Measurements from ENCODE around the gene C4A. TPM values are rescaled to one million over a fixed set of nuclear protein-coding genes. Genes with fewer than 3 reads are reported as not detected.

The C4A gene
- total RNA-seq, 1 experiment from 2014 or later: 1.5 TPM

DNA sequence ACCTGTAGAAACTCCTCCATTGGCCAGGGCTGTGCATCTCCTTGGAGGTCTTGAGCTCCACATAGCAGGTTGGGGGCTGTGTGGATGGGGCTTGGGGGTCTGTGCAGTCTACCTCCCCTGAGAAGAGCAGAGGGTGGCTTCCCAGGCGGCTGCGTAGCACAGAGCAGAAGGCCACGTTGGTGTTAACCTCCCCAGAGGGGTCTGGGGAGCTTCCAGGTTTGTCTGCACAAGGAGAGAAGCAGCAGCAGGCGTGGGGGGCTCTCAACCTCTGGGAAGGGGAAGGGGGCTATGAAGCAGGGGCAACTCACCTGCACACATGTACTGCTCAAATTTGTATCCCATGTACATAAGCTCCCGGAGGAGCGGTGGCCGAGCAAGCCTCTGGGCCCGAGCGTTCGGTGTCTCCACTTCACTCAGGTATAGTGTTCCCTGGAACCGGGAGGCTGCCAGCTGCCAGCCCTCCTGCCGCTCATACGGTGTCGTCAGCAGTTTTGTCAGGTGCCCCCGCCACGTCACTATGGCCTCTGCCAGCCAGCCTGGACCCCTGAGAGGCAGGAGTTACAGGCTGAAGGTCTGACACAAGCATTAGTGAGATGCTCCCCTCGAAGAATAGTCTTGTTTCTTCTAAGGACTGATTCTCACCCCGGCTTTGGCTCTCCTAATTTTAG, 11.1 kb upstream of the C4A start:
- Histone ChIP-seq H3K4me1 (peaks cover 5% of the 10 kb centered on the region; the same call in 1 of the 2 replicates), H3K27me3 (replicated peaks; ENCODE audit: control insufficient read depth, insufficient read depth, low read length) (no peaks in the 10 kb centered on the region), H3K9me3 (no peaks in the 10 kb centered on the region), H3K4me3 (ENCODE audit: low read depth, low read length) (peak overlapping the region; percentile 76), H3K36me3 (ENCODE audit: control insufficient read depth, insufficient read depth, low read length) (peaks cover 1% of the 10 kb centered on the region; the same call in 1 of the 2 replicates)
- BruUV-seq (replicated peaks): no TSS peak
- Mint-ChIP-seq H3K9me3 (ENCODE audit: unreplicated experiment) (no peaks in the 10 kb centered on the region), H3K27me3 (ENCODE audit: insufficient read depth, unreplicated experiment) (no peaks in the 10 kb centered on the region), H3K36me3 (ENCODE audit: insufficient read depth, unreplicated experiment) (peaks cover 67% of the 10 kb centered on the region), H3K27ac (ENCODE audit: unreplicated experiment) (peak overlapping the region; percentile 82), H3K4me1 (ENCODE audit: low read depth, unreplicated experiment) (peaks cover 21% of the 10 kb centered on the region), H3K4me3 (ENCODE audit: unreplicated experiment) (peak overlapping the region; percentile 67)
- TF ChIP-seq, protein P1, sequence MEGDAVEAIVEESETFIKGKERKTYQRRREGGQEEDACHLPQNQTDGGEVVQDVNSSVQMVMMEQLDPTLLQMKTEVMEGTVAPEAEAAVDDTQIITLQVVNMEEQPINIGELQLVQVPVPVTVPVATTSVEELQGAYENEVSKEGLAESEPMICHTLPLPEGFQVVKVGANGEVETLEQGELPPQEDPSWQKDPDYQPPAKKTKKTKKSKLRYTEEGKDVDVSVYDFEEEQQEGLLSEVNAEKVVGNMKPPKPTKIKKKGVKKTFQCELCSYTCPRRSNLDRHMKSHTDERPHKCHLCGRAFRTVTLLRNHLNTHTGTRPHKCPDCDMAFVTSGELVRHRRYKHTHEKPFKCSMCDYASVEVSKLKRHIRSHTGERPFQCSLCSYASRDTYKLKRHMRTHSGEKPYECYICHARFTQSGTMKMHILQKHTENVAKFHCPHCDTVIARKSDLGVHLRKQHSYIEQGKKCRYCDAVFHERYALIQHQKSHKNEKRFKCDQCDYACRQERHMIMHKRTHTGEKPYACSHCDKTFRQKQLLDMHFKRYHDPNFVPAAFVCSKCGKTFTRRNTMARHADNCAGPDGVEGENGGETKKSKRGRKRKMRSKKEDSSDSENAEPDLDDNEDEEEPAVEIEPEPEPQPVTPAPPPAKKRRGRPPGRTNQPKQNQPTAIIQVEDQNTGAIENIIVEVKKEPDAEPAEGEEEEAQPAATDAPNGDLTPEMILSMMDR (IDR thresholded peaks at IDR 0.05; ENCODE audit: insufficient read depth in 1 of 2, low read depth in 1 of 2, low read length in 1 of 2, severe bottlenecking in 1 of 2, unreplicated experiment in 1 of 2): no peak
- POLR2A ChIA-PET: interaction anchor here (0.7 to 2.4 kb wide), 4 partner anchors 12 to 72 kb away, joined by 4 to 18 read pairs (median 7); partner anchors contain the start of genes NELFE and SKIC2
- CTCF ChIA-PET: interaction anchor here (0.6 to 1.9 kb wide), 2 partner anchors 18 to 107 kb away, joined by 3 to 5 read pairs; no protein-coding TSS in a partner anchor
- intact Hi-C loops (cut with micrococcal nuclease; ENCODE audit: unreplicated experiment): no loop called here
- DNase-seq: no peak

DNA sequence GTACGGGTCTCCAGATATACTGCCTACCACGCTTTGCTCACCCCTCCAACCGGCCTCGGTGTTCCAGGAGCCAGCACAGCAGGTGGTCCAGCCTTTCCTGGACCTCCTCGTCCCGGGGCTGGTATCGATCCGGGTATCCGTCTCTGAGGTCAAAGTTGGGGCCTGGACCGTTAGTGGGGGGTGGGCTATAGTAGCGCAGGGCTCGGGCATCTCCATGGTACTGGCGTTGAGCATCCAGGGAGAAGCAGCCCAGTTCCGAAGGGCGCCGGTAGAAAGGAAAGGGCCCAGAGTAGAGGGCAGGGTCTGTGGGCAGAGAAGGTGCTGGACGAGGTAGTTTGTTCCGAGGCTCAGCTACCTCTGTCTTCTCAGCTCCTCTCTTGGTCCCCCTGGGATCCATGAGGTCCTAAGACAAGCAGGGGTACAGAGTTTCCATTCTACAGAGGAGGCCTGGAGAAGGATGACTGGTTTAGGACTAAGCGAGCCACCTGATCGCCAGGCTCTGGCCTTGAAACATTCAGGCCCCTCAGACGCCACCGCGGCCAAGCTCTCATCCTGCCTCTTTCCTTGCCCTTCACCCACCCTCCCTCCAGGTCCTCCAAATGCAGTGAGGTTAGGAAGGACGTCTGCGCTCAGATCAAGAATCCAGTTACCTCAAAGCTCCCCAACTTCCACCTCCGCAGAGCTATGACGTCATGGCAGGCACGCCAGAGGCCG, 10.4 kb upstream of the C4A start:
- TF ChIP-seq, protein P1 (IDR thresholded peaks at IDR 0.05; ENCODE audit: insufficient read depth in 1 of 2, low read depth in 1 of 2, low read length in 1 of 2, severe bottlenecking in 1 of 2, unreplicated experiment in 1 of 2): no peak
- peaks cover 68% of the 10 kb centered on the region for H3K36me3 Mint-ChIP-seq (ENCODE audit: insufficient read depth, unreplicated experiment)
- H3K4me1 Mint-ChIP-seq (ENCODE audit: low read depth, unreplicated experiment): peaks cover 21% of the 10 kb centered on the region
- Histone ChIP-seq H3K36me3 (ENCODE audit: control insufficient read depth, insufficient read depth, low read length) (peaks cover 1% of the 10 kb centered on the region; the same call in 1 of the 2 replicates), H3K4me3 (ENCODE audit: low read depth, low read length) (peak overlapping the region; percentile 76), H3K27me3 (replicated peaks; ENCODE audit: control insufficient read depth, insufficient read depth, low read length) (no peaks in the 10 kb centered on the region), H3K9me3 (no peaks in the 10 kb centered on the region), H3K4me1 (peaks cover 5% of the 10 kb centered on the region; the same call in 1 of the 2 replicates)
- CTCF ChIA-PET: interaction anchor here (1.3 to 1.6 kb wide), 2 partner anchors 19 to 73 kb away, joined by 3 to 4 read pairs; no protein-coding TSS in a partner anchor
- no peaks in the 10 kb centered on the region for H3K9me3 Mint-ChIP-seq (ENCODE audit: unreplicated experiment)
- H3K27me3 Mint-ChIP-seq (ENCODE audit: insufficient read depth, unreplicated experiment): no peaks in the 10 kb centered on the region
- DNase-seq: no peak
- peak overlapping the region; percentile 67 for H3K4me3 Mint-ChIP-seq (ENCODE audit: unreplicated experiment)
- peak overlapping the region; percentile 82 for H3K27ac Mint-ChIP-seq (ENCODE audit: unreplicated experiment)
- POLR2A ChIA-PET: interaction anchor here (0.6 to 2.4 kb wide), 12 partner anchors 12 to 226 kb away, joined by 3 to 18 read pairs (median 4); partner anchors contain the start of genes CFB, HSPA1A, HSPA1B and HSPA1L
- TSS peak; percentile 75 for BruUV-seq (replicated peaks)
- intact Hi-C loops (cut with micrococcal nuclease; ENCODE audit: unreplicated experiment): no loop called here
